HG03469 (cell line): ENCODE results near the gene RSPRY1.

Source experiments
- ATAC-seq: cut with Tn5 transposase; IDR thresholded peaks from one replicate; pipeline ENCODE4 v1.9.1; 2021; ENCODE audit warnings: mild to moderate bottlenecking, moderate library complexity, moderate number of reproducible peaks; ENCODE audit not compliant: unreplicated experiment

Gene RSPRY1

GRCh38 chr16:57216968-57217367, 30.8 kb downstream of the RSPRY1 start:
- ATAC-seq: no peak

GRCh38 chr16:57223057-57223456, 36.9 kb downstream of the RSPRY1 start:
- ATAC-seq: no peak

GRCh38 chr16:57224651-57225335, 38.7 kb downstream of the RSPRY1 start:
- ATAC-seq: no peak

GRCh38 chr16:57225978-57226377, 39.8 kb downstream of the RSPRY1 start:
- no peak for ATAC-seq

- no peak for ATAC-seq
These were observed 40.8 kb downstream of the RSPRY1 start for GRCh38 chr16:57226701-57227621.

GRCh38 chr16:57229079-57229478, 43.0 kb downstream of the RSPRY1 start:
- ATAC-seq: no peak

- ATAC-seq: no peak
These were observed 45.8 kb downstream of the RSPRY1 start for GRCh38 chr16:57231821-57232350.

GRCh38 chr16:57233944-57234706, 48.0 kb downstream of the RSPRY1 start:
- no peak for ATAC-seq

GRCh38 chr16:57234707-57235092, 48.6 kb downstream of the RSPRY1 start:
- no peak for ATAC-seq

- peak; percentile 27 for ATAC-seq
These were observed 49.2 kb downstream of the RSPRY1 start for GRCh38 chr16:57235128-57236021.

- no peak for ATAC-seq
These were observed 49.9 kb downstream of the RSPRY1 start for GRCh38 chr16:57236022-57236350.

- no peak for ATAC-seq
These were observed 52.6 kb downstream of the RSPRY1 start for GRCh38 chr16:57238682-57239081.

GRCh38 chr16:57239107-57239506, 53.0 kb downstream of the RSPRY1 start:
- no peak for ATAC-seq

- no peak for ATAC-seq
These were observed 54.7 kb downstream of the RSPRY1 start for GRCh38 chr16:57240851-57241250.

GRCh38 chr16:57242650-57243049, 56.5 kb downstream of the RSPRY1 start:
- no peak for ATAC-seq

GRCh38 chr16:57244463-57244766, 58.3 kb downstream of the RSPRY1 start:
- no peak for ATAC-seq

GRCh38 chr16:57244767-57245471, 58.8 kb downstream of the RSPRY1 start, which contains the start of gene ARL2BP:
ARL2BP (plus strand) TSS chr16:57245259; CDS start chr16:57245368, 109 bp downstream.
- peak; percentile 81 for ATAC-seq

GRCh38 chr16:57245472-57246113, 59.5 kb downstream of the RSPRY1 start:
- no peak for ATAC-seq

GRCh38 chr16:57251352-57251751, 65.2 kb downstream of the RSPRY1 start:
- no peak for ATAC-seq
